UCSD-AML1 (cell line): ENCODE data around the gene RHOC.
A peak's percentile ranks its signal among the peaks of the same experiment; 100 is the strongest.

Experiments used
- DNase-seq: peaks from one replicate; lab custom pipeline; 2025; ENCODE audit not compliant: unreplicated experiment; lab: John Stamatoyannopoulos, UW

RHOC gene

GRCh38 chr1:112702420-112703261 lies 4.3 kb downstream of the RHOC start:
- no peak for DNase-seq

- no peak for DNase-seq
These were observed 4.9 kb downstream of the RHOC start for GRCh38 chr1:112702067-112702395.

- DNase-seq = no peak
These were observed 5.5 kb downstream of the RHOC start for GRCh38 chr1:112701227-112702066.

- DNase-seq = peak; percentile 98
These were observed 6.4 kb downstream of the RHOC start for GRCh38 chr1:112700290-112701226.

GRCh38 chr1:112699425-112700144 lies 7.3 kb downstream of the RHOC start:
- no peak for DNase-seq

GRCh38 chr1:112698366-112699310 lies 8.3 kb downstream of the RHOC start:
- no peak for DNase-seq

GRCh38 chr1:112697781-112698201 lies 9.1 kb downstream of the RHOC start:
- no peak for DNase-seq

GRCh38 chr1:112696578-112697314 lies 10.2 kb downstream of the RHOC start:
- DNase-seq = no peak

- DNase-seq = no peak
These were observed 11.7 kb downstream of the RHOC start for GRCh38 chr1:112695276-112695675.

- no peak for DNase-seq
These were observed 12.5 kb downstream of the RHOC start for GRCh38 chr1:112694363-112694929.

GRCh38 chr1:112693821-112694220 lies 13.1 kb downstream of the RHOC start:
- DNase-seq = no peak

- DNase-seq = no peak
These were observed 14.2 kb downstream of the RHOC start for GRCh38 chr1:112692681-112693080.

- DNase-seq = no peak
These were observed 17.1 kb downstream of the RHOC start for GRCh38 chr1:112689842-112690237.

GRCh38 chr1:112689196-112689841 lies 17.6 kb downstream of the RHOC start:
- DNase-seq = no peak

- DNase-seq = no peak
These were observed 18.1 kb downstream of the RHOC start for GRCh38 chr1:112688781-112689193.

- no peak for DNase-seq
These were observed 19.0 kb downstream of the RHOC start for GRCh38 chr1:112687785-112688496.

GRCh38 chr1:112687361-112687760 lies 19.6 kb downstream of the RHOC start:
- no peak for DNase-seq
